ENCODE data around the gene RDX.
A peak's percentile ranks its signal among the peaks of the same experiment; 100 is the strongest.
"Not testable (repeated sequence)": the region's sequence is repeated elsewhere in the genome, so short reads cannot be mapped to it uniquely, and the experiment has no call there.

Gene RDX

DNA sequence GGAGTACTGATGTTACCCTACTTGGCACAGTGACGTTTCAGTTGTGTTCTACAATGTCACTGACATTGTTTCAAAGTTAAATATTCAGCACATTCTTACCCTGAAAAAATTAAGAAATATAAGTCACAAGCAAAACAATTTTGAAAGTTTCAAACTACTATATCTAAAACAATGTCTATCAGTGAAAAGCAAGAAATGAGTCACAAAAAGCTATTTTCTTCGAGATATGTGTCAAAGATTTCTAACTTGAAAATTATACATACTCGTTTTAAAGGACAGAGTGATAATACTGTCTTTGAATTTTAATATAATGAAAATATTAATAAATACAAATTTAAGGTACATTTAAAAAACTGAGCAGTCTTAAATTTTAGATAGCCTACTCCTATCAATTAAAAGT lies 42.9 kb downstream of the RDX start:
- Mint-ChIP-seq H3K9me3 (no peaks in the 10 kb centered on the region), H3K4me1 (peaks cover 8% of the 10 kb centered on the region), H3K27me3 (no peaks in the 10 kb centered on the region), H3K27ac (no peak overlapping the region), H3K4me3 (no peak overlapping the region)
- no peak for ATAC-seq
- DNase-seq, result no peak

DNA sequence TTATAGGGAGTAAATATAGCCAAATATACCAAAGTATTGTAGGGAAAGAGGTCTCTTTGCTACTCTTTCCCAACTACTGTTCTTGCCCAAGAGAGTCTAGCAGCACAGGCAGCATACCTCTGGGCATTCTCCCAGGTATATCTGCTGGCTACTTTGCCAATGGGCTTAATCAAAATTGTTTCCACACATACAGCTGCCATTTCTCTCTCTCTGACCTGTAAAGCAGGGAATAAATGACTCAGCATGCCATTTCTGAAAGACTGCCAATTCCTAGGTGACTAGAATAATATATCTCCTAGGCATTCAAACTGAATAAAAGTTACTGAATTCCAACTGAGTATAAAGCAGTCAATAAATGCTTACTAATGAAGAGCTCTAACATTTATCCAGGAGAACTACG lies 44.6 kb downstream of the RDX start:
- no peaks in the 10 kb centered on the region for H3K9me3 Mint-ChIP-seq
- no peak overlapping the region for H3K4me3 Mint-ChIP-seq
- H3K4me1 Mint-ChIP-seq, result peaks cover 8% of the 10 kb centered on the region
- no peak for ATAC-seq
- H3K27me3 Mint-ChIP-seq, result no peaks in the 10 kb centered on the region
- no peak for DNase-seq
- H3K27ac Mint-ChIP-seq, result no peak overlapping the region

DNA sequence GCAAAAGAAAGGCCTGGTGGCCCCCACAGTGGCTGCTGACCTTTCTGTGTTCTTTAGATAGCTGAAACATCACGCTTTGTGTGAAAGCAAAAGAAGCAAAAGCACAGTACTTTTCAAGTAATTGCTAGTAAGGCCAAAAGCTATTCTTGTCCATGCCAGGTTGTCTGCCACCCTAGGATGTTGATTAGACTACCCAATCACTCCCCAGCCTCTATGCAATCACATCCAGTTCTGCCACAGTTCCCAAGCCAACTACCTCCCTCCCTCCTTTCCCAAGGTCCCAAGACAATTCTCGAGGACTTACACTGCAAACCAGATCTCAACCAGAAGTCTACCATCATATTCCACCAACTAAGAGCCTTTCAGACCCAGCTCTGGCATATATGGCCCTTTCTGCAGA lies 46.2 kb downstream of the RDX start:
- H3K27ac Mint-ChIP-seq, result peak overlapping the region in 1 of 2 donors; percentile 37
- peaks cover 8% of the 10 kb centered on the region for H3K4me1 Mint-ChIP-seq

DNA sequence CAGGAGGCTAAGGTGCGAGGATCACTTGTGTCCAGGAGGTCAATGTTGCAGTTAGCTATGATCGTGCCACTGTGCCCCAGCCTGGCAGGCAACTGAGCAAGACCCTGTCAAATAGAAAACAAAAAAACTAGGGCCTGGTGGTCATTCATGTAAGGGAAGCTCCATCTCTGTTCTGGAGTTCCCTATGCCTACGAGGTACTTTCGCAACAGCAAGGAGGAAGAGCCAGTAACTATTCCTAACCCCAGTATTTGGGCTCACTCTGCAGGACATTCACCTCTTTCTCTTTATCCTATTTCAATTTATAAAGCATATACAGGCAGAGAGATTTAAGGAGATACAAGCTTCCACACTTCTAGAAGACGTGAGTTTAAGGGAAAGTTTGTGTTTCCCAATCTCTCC lies 46.6 kb downstream of the RDX start:
- no peak overlapping the region for H3K4me3 Mint-ChIP-seq
- H3K4me1 Mint-ChIP-seq, result peaks cover 8% of the 10 kb centered on the region

More for the DNA sequence above, 46.2 kb downstream of the RDX start:
- no peak for ATAC-seq
- H3K9me3 Mint-ChIP-seq, result no peaks in the 10 kb centered on the region
- no peak for DNase-seq
- H3K27me3 Mint-ChIP-seq, result no peaks in the 10 kb centered on the region
- H3K4me3 Mint-ChIP-seq, result no peak overlapping the region

DNA sequence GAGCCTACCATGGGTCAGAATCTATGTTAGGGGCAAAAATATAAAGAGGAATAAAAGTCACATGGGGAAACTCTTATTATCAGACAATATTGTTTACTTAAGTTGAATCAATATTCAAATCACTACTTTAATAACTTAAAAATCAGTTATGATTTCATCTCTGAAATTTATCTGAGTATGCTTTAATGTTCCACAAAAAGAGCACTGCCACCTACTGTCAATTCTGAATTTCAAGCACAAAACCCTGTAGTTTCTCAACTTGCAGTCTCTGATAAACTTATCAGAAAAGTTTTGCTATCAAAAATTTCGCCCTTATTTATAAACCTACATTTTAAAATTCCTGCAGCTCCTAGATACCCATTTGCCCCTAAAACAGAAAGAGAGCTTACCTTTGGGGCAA lies 47.3 kb downstream of the RDX start:
- Mint-ChIP-seq H3K4me1 (peaks cover 2% of the 10 kb centered on the region), H3K27ac (no peak overlapping the region), H3K9me3 (no peaks in the 10 kb centered on the region), H3K27me3 (no peaks in the 10 kb centered on the region), H3K4me3 (no peak overlapping the region)
- no peak for ATAC-seq
- no peak for DNase-seq

More for the DNA sequence above, 46.6 kb downstream of the RDX start:
- Mint-ChIP-seq H3K9me3 (no peaks in the 10 kb centered on the region), H3K27ac (peak overlapping the region in 1 of 2 donors; percentile 37), H3K27me3 (no peaks in the 10 kb centered on the region)
- ATAC-seq (no peak), DNase-seq (no peak)

DNA sequence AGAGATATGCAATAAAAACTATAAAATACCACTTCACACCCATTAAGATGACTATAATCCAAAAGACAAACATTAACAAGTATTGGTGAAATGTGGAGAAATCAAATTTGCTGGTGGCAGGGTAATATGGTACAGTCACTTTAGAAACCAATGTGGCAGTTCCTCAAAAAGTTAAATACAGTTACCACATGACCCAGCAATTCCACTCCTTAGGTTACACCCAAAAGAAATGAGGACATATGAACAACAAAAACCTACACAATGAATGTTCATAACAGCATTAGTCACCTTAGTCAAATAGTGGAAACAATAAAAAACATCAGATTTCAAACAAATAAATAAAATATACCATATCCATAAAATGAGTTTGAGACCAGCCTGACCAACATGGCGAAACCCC lies 52.6 kb downstream of the RDX start:
- Mint-ChIP-seq H3K27ac (no peak overlapping the region), H3K27me3 (no peaks in the 10 kb centered on the region), H3K9me3 (no peaks in the 10 kb centered on the region), H3K4me3 (no peak overlapping the region), H3K4me1 (no peaks in the 10 kb centered on the region)
- ATAC-seq (no peak), DNase-seq (no peak)

DNA sequence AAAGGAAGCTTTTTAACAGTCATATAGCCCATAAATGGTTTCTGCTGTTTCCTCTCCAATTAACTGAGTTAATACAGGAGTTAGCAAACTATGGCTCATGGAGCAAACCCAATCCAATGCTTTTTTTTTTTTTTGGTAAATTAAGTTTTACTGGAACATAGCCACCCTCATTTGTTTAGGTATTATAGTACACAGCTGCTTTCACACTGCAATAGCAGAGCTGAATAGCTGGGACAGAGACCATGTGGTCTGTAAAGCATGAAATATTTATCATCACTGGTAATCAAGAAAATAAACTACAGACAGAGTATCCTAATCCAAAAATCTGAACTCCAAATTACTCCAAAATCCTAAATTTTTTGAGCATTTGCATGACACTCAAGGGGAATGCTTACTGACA lies 53.7 kb downstream of the RDX start:
- H3K27me3 Mint-ChIP-seq, result no peaks in the 10 kb centered on the region
- no peak for ATAC-seq
- no peaks in the 10 kb centered on the region for H3K4me1 Mint-ChIP-seq
- H3K9me3 Mint-ChIP-seq, result no peaks in the 10 kb centered on the region
- H3K27ac Mint-ChIP-seq, result no peak overlapping the region
- DNase-seq, result no peak
- H3K4me3 Mint-ChIP-seq, result no peak overlapping the region

DNA sequence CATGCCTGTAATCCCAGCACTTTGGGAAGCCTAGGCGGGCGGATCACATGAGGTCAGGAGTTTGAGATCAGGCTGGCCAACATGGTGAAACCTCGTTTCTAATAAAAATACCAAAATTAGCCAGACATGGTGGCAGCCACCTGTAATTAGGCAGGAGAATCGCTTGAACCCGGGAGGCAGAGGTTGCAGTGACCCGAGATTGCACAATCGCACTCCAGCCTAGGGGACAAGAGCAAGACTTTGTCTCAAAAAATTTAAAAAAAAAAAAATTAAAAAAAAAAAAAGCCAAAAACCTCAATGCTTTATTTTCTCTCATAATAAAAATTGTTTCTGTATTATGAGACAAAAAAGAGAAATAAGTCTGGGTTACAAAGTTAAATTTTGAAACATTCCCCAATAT lies 54.2 kb downstream of the RDX start:
- Mint-ChIP-seq H3K9me3 (no peaks in the 10 kb centered on the region), H3K27me3 (no peaks in the 10 kb centered on the region), H3K27ac (no peak overlapping the region), H3K4me1 (no peaks in the 10 kb centered on the region), H3K4me3 (no peak overlapping the region)
- DNase-seq (no peak), ATAC-seq (no peak)

DNA sequence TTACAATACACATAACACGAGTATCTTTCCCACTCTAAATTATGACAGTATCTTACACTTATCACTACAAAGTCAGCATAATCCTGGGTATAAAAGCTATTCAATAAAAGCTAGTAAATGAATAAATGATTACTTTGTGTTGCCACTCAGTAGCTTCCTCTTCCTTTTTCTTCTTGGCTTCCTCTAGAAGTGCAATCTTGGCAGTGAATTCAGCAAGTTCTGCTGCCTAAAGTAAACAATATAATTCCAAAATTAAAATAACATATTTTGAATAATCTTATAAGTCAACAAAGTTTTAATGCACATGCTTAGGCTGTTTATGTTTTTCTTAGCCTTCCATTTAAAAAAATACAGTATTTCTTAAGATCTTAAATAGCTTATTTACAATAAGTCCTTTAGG lies 60.4 kb downstream of the RDX start:
- Mint-ChIP-seq H3K27me3 (no peaks in the 10 kb centered on the region), H3K9me3 (no peaks in the 10 kb centered on the region), H3K4me3 (no peak overlapping the region), H3K27ac (no peak overlapping the region), H3K4me1 (no peaks in the 10 kb centered on the region)
- DNase-seq (no peak), ATAC-seq (no peak)

DNA sequence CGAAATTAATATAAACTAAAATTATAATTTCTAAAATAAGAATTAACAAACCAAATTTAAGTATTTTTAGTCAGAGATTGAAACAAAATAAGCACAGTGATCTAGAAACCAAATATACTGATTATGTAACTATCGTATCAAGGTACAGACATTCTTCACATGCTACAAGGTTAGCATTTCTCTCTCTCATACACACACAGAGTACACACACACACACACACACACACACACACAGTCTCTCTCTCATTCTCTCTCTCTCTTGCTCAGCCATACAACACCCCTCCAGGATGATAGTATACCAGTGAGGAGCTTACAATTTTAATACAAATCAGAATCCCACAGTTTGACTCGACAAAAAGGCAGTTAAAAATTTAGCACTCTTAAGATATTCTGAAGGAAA lies 66.0 kb downstream of the RDX start:
- no peak for DNase-seq
- peaks cover 0 to under 1% of the 10 kb centered on the region in 2 donors for H3K9me3 Mint-ChIP-seq
- no peak overlapping the region for H3K27ac Mint-ChIP-seq
- no peaks in the 10 kb centered on the region for H3K27me3 Mint-ChIP-seq
- no peaks in the 10 kb centered on the region for H3K4me1 Mint-ChIP-seq
- ATAC-seq, result no peak
- no peak overlapping the region for H3K4me3 Mint-ChIP-seq

DNA sequence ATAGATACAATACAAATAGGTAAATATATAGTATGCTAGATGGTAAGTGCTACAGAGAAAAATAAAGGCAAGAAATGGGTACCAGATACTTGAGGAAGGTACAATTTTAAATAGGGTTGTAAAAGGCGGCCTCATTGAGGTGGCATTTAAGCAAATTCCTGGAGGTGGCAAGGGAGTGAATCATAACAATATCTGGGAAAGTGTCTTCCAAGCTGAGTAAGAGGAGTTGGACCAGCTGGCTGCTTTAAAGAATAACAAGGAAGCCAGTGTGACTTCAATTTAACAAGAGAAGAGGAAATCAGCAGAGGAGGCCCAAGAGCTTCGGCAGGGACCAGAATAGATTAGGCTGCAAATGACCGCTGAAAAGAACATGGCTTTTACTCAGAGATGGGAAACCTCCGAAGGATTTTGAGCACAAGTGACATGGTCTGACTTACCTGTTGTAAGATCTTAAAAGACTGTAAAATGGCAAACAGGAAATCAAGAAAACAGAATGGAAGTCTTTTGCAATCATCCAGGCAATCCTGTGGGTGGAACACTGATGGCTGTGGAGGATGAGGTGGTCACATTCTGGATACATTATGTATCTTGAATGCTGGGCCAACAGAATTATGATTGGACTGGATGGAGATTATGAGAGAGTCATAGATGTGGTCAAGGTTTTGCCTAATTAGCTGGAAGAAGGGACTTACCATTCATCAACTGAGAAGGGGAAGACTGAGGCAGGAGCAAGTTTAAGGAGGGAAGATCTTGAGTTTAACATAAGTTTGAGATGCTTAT lies 77.2 kb downstream of the RDX start:
- DNase-seq, result no peak
- Mint-ChIP-seq H3K4me1 (no peaks in the 10 kb centered on the region), H3K4me3 (no peak overlapping the region), H3K9me3 (no peaks in the 10 kb centered on the region), H3K27ac (no peak overlapping the region), H3K27me3 (no peaks in the 10 kb centered on the region)
- ATAC-seq, result no peak

DNA sequence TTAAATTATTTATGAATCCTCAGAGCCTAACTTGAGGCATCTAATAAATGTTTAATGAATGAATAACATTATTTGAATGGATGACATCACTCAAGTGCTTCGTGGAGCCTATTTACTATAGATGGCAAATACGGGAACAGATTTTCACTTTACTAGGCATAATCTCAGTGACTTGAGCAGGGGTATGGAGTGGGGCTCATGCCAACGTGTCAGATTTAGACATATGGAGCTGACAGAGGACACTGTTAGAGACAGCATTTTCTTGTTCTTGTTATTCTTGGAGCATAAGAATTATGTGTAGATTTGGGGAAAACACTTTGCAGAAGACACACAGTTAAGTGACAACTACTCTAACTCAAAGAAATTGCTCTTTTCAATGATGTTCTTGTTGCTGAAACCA lies 78.5 kb downstream of the RDX start:
- no peak for DNase-seq
- no peaks in the 10 kb centered on the region for H3K9me3 Mint-ChIP-seq
- no peak overlapping the region for H3K27ac Mint-ChIP-seq
- H3K27me3 Mint-ChIP-seq, result no peaks in the 10 kb centered on the region
- H3K4me3 Mint-ChIP-seq, result no peak overlapping the region
- H3K4me1 Mint-ChIP-seq, result no peaks in the 10 kb centered on the region
- no peak for ATAC-seq

DNA sequence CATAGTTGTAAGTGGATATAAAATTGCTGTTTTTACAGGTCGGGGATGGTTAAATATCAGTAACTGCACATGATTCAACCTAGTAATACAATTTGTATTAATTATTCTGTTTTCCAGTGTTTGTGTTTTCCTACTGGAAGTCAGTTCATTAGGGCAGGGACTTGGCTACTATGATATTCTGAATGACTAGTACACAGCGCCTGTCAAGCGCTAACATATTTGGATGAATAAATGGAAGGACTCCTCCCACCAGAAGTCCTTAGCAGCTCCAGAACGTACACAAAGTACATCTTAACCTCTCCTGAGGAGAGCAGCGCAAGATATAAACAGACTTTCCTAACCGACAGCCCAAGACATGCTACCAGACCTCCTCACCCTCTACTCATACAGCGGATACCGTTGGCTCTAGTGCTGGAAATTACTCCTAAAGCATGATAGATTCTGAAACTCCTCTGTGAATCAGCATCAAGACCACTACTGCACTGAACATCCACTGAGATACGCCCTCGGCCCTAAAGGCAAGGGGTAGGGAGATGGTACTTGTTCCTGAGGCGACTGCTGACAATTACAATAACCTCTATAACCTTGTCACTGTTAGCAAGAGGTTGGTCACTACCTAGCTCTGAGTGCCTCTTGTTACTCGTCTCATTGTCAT lies 79.1 kb downstream of the RDX start:
- H3K9me3 Mint-ChIP-seq, result no peaks in the 10 kb centered on the region
- H3K27ac Mint-ChIP-seq, result peak overlapping the region in 1 of 2 donors; percentile 1
- no peak overlapping the region for H3K4me3 Mint-ChIP-seq
- DNase-seq (no peak), ATAC-seq (peak; percentile 26)
- H3K4me1 Mint-ChIP-seq, result no peaks in the 10 kb centered on the region
- H3K27me3 Mint-ChIP-seq, result no peaks in the 10 kb centered on the region

DNA sequence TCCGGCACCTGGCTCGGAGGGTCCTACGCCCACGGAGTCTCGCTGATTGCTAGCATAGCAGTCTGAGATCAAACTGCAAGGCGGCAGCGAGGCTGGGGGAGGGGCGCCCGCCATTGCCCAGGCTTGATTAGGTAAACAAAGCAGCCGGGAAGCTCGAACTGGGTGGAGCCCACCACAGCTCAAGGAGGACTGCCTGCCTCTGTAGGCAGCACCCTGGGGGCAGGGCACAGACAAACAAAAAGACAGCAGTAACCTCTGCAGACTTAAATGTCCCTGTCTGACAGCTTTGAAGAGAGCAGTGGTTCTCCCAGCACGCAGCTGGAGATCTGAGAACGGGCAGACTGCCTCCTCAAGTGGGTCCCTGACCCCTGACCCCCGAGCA lies 87.1 kb downstream of the RDX start:
- H3K27me3 Mint-ChIP-seq, DNase-seq, H3K4me1 Mint-ChIP-seq, ATAC-seq, H3K9me3 Mint-ChIP-seq, H3K27ac Mint-ChIP-seq: not testable (repeated sequence)
- peak overlapping the region; percentile 65 to 69 for H3K4me3 Mint-ChIP-seq

DNA sequence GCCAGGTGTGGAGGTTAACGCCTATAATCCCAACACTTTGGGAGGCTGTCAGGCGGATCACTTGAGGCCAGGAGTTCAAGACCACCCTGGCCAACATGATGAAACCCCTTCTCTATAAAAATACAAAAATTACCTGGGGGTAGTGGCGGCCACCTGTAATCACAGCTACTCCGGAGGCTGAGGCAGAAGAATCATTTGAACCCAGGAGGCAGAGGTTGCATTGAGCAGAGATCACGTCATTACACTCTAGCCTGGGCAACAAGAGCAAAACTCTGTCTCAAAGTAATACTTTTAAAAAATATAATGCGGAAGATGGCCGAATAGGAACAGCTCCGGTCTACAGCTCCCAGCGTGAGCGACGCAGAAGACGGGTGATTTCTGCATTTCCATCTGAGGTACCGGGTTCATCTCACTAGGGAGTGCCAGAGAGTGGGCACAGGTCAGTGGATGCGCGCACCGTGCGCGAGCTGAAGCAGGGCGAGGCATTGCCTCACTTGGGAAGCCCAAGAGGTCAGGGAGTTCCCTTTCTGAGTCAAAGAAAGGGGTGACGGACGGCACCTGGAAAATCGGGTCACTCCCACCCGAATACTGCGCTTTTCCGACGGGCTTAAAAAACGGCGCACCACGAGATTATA lies 87.6 kb downstream of the RDX start:
- ATAC-seq, H3K4me1 Mint-ChIP-seq, H3K9me3 Mint-ChIP-seq, H3K27me3 Mint-ChIP-seq: not testable (repeated sequence)
- peak overlapping the region in 1 of 2 donors; percentile 89 for H3K27ac Mint-ChIP-seq
- DNase-seq, result peak in 1 of 2 donors; percentile 37
- peak overlapping the region; percentile 65 to 69 for H3K4me3 Mint-ChIP-seq

DNA sequence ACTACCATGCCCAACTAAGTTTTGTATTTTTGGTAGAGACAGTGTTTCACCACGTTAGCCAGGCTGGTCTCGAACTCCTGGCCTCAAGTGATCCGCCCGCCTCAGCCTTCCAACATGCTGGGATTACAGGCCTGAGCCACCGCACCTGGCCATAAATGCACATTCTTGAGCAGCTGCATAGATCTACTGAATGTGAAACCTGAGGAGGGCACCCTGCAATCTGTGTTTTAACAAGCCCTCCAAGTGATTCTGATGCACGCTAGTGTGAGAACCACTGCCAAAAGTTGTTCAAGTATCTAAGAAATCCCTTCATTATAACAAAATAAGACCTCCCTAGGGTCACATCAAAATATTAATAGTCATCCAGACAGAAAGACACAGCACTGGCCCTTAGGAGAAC lies 89.3 kb downstream of the RDX start:
- H3K4me1 Mint-ChIP-seq, result peaks cover 8% of the 10 kb centered on the region
- no peaks in the 10 kb centered on the region for H3K9me3 Mint-ChIP-seq
- DNase-seq (no peak), ATAC-seq (no peak)
- H3K27me3 Mint-ChIP-seq, result no peaks in the 10 kb centered on the region
- H3K27ac Mint-ChIP-seq, result no peak overlapping the region
- no peak overlapping the region for H3K4me3 Mint-ChIP-seq
